H9 (cell line): ENCODE results near the gene YAE1. TPM values are rescaled to one million over a fixed set of nuclear protein-coding genes. Genes with fewer than 3 reads are reported as not detected.

ENCODE experiments used
- DNase-seq: peaks from one replicate; pipeline ENCODE4 v3.0.0-alpha.2; 2017
- H2AFZ ChIP-seq: one replicate; pipeline ENCODE4 v1.6.1; 2013; ENCODE audit warnings: mild to moderate bottlenecking, low read length, control low read depth, moderate library complexity
- H2AK5ac ChIP-seq: 2 replicates; pipeline ENCODE4 v1.6.1; 2013; ENCODE audit warnings: low read length, control low read depth, mixed read lengths; ENCODE audit not compliant: insufficient read length
- H2BK120ac ChIP-seq: one replicate; pipeline ENCODE4 v1.6.1; 2013; ENCODE audit warnings: low read depth, mild to moderate bottlenecking, low read length, control low read depth, inconsistent platforms; ENCODE audit not compliant: poor library complexity, severe bottlenecking
- H2BK12ac ChIP-seq: 2 replicates; pipeline ENCODE4 v1.6.1; 2013; ENCODE audit warnings: low read length, control low read depth, mixed read lengths, low read depth; ENCODE audit not compliant: insufficient read length
- H2BK15ac ChIP-seq: 2 replicates; pipeline ENCODE4 v1.6.1; 2013; ENCODE audit warnings: low read depth, low read length, control low read depth
- H2BK20ac ChIP-seq: one replicate; pipeline ENCODE4 v1.6.1; 2013; ENCODE audit warnings: low read depth, mild to moderate bottlenecking, low read length, control low read depth, inconsistent platforms; ENCODE audit not compliant: poor library complexity, severe bottlenecking
- H2BK5ac ChIP-seq: 2 replicates; pipeline ENCODE4 v1.6.1; 2013; ENCODE audit warnings: low read length, control low read depth, mixed read lengths; ENCODE audit not compliant: insufficient read length
- H3K14ac ChIP-seq: 2 replicates; pipeline ENCODE4 v1.6.1; 2013; ENCODE audit warnings: low read length, control low read depth; ENCODE audit not compliant: insufficient read depth
- H3K18ac ChIP-seq: 2 replicates; pipeline ENCODE4 v1.6.1; 2013; ENCODE audit warnings: low read depth, mild to moderate bottlenecking, mixed read lengths, low read length, control low read depth; ENCODE audit not compliant: insufficient read length
- H3K23ac ChIP-seq: 2 replicates; pipeline ENCODE4 v1.6.1; 2013; ENCODE audit warnings: low read length, control low read depth, mixed read lengths, low read depth; ENCODE audit not compliant: insufficient read length
- H3K23me2 ChIP-seq: 2 replicates; pipeline ENCODE4 v1.6.1; 2013; ENCODE audit warnings: low read depth, mild to moderate bottlenecking, mixed read lengths, low read length, control low read depth; ENCODE audit not compliant: insufficient read length, poor library complexity, severe bottlenecking
- H3K27ac ChIP-seq: 2 replicates; pipeline ENCODE4 v1.5.1; 2013; ENCODE audit warnings: low read length, control low read depth, mixed read lengths, low read depth; ENCODE audit not compliant: insufficient read length
- H3K27me3 ChIP-seq: 2 replicates; pipeline ENCODE4 v1.6.1; 2013; ENCODE audit warnings: low read length, control low read depth, inconsistent platforms; ENCODE audit not compliant: insufficient read depth
- H3K4ac ChIP-seq: 2 replicates; pipeline ENCODE4 v1.6.1; 2013; ENCODE audit warnings: low read depth, mild to moderate bottlenecking, control low read depth, inconsistent platforms, low read length, moderate library complexity
- H3K4me1 ChIP-seq: 2 replicates; pipeline ENCODE4 v1.6.1; 2013; ENCODE audit warnings: low read length, control low read depth, inconsistent platforms; ENCODE audit not compliant: insufficient read depth
- H3K4me2 ChIP-seq: 2 replicates; pipeline ENCODE4 v1.6.1; 2013; ENCODE audit warnings: low read length, control low read depth, mixed read lengths; ENCODE audit not compliant: insufficient read length, insufficient read depth
- H3K56ac ChIP-seq: 2 replicates; pipeline ENCODE4 v1.6.1; 2013; ENCODE audit warnings: low read depth, mild to moderate bottlenecking, mixed read lengths, low read length, control low read depth; ENCODE audit not compliant: insufficient read length
- H3K79me1 ChIP-seq: 2 replicates; pipeline ENCODE4 v1.6.1; 2013; ENCODE audit warnings: low read depth, mild to moderate bottlenecking, moderate library complexity, low read length, control low read depth, inconsistent platforms; ENCODE audit not compliant: insufficient read depth, poor library complexity, severe bottlenecking
- H3K79me2 ChIP-seq: 2 replicates; pipeline ENCODE4 v1.6.1; 2013; ENCODE audit warnings: low read length, control low read depth, inconsistent platforms; ENCODE audit not compliant: insufficient read depth
- H3K9ac ChIP-seq: 2 replicates; pipeline ENCODE4 v1.6.1; 2013; ENCODE audit warnings: low read length, control low read depth, mixed read lengths; ENCODE audit not compliant: insufficient read length; ENCODE audit errors: extremely low read depth
- H3K9me3 ChIP-seq: one replicate; pipeline ENCODE4 v1.6.1; 2013; ENCODE audit warnings: low read depth, low read length, inconsistent platforms; ENCODE audit not compliant: control insufficient read depth
- H3T11ph ChIP-seq: one replicate; pipeline ENCODE4 v1.6.1; 2013; ENCODE audit warnings: mild to moderate bottlenecking, low read length, control low read depth, inconsistent platforms
- H4K20me1 ChIP-seq: one replicate; pipeline ENCODE4 v1.6.1; 2013; ENCODE audit not compliant: control insufficient read depth, insufficient read length, insufficient read depth
- H4K5ac ChIP-seq: 2 replicates; pipeline ENCODE4 v1.6.1; 2013; ENCODE audit warnings: low read depth, mild to moderate bottlenecking, mixed read lengths, low read length, control low read depth; ENCODE audit not compliant: insufficient read length
- H4K8ac ChIP-seq: replicated peaks from 2 replicates; pipeline ENCODE4 v1.6.1; 2013; ENCODE audit warnings: low read length, control low read depth, mixed read lengths, low read depth; ENCODE audit not compliant: insufficient read length
- H4K91ac ChIP-seq: 2 replicates; pipeline ENCODE4 v1.6.1; 2013; ENCODE audit warnings: low read depth, mild to moderate bottlenecking, moderate library complexity, mixed read lengths, low read length, control low read depth; ENCODE audit not compliant: insufficient read length
- H3K27ac Mint-ChIP-seq, 3 experiments: 2 replicates in 2 of 3; 3 replicates in 1 of 3; pipeline ENCODE4 v1.8.0; 2020 to 2021; ENCODE audit warnings: mixed read lengths in 3 of 3, mild to moderate bottlenecking in 1 of 3, moderate library complexity in 1 of 3
- H3K27me3 Mint-ChIP-seq: 2 replicates; pipeline ENCODE4 v1.8.0; 2021; ENCODE audit warnings: low read depth, mild to moderate bottlenecking, moderate library complexity, mixed read lengths
- H3K36me3 Mint-ChIP-seq, 3 experiments: 2 replicates in 2 of 3; 3 replicates in 1 of 3; pipeline ENCODE4 v1.8.0; 2020 to 2021; ENCODE audit warnings: low read depth in 3 of 3, mixed read lengths in 3 of 3; ENCODE audit not compliant: insufficient read depth in 1 of 3
- H3K4me1 Mint-ChIP-seq, 2 experiments: 2 replicates each; pipeline ENCODE4 v1.8.0; 2020; ENCODE audit warnings: mixed read lengths in 2 of 2
- H3K4me3 Mint-ChIP-seq, 2 experiments: 2 replicates in 1 of 2; 3 replicates in 1 of 2; pipeline ENCODE4 v1.8.0; 2020 to 2021; ENCODE audit warnings: mild to moderate bottlenecking in 2 of 2, mixed read lengths in 2 of 2, moderate library complexity in 1 of 2
- H3K9me3 Mint-ChIP-seq, 2 experiments: 2 replicates in 1 of 2; 3 replicates in 1 of 2; pipeline ENCODE4 v1.8.0; 2020; ENCODE audit warnings: mild to moderate bottlenecking in 2 of 2, mixed read lengths in 2 of 2, moderate library complexity in 1 of 2
- WGBS: extraction: QIAGEN DNeasy Blood & Tissue Kit; methylation state at CpG from one replicate; pipeline ENCODE4 v1.1.7; 2013; ENCODE audit warnings: missing lambda C conversion rate, low lambda C conversion rate, mixed read lengths; ENCODE audit not compliant: insufficient read length; ENCODE audit errors: extremely low coverage; 5-methylcytosine and 5-hydroxymethylcytosine counted together
- total RNA-seq: library from RNA; stranded (reverse); gene quantifications from 2 replicates; pipeline ENCODE4 v1.2.1, GENCODE V29; 2021
- TF ChIP-seq, protein P1 (sequence below): fragments of 200-600 bp; sonication (generic); conservative IDR thresholded peaks from 3 replicates; pipeline ENCODE4 v1.8.0; 2021; ENCODE audit warnings: antibody characterized with exemption, mild to moderate bottlenecking

YAE1 gene
- total RNA-seq, 1 experiment from 2014 or later, result 28.8 TPM

DNA sequence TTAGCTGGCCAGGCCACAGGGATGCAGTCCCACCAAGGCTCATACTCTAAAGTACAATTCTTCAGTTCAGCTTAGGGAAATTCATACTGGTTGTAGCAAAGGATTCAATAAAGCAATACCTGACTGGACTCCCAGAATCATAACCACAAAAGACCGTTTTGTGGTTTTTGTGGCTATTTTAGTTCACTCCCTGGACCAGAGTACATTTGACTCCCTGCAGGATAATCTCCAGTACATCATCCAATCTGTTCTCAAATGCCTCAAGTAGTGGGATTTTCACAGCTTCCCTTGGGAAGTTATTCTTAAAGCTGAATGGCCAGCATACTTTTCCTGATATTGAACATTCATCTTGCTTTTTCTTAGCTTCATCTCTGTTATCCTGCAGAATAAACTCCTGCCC, 29.3 kb upstream of the YAE1 start:
- Histone ChIP-seq H4K91ac (no peak overlapping the region), H2BK15ac (no peak overlapping the region), H3K14ac (no peak overlapping the region), H3K79me1 (no peaks in the 10 kb centered on the region), H4K20me1 (no peaks in the 10 kb centered on the region), H2BK20ac (no peak overlapping the region), H3K4ac (no peak overlapping the region), H3K23me2 (no peaks in the 10 kb centered on the region), H2AFZ (no peak overlapping the region), H3T11ph (no peak overlapping the region), H4K5ac (no peak overlapping the region), H3K56ac (no peak overlapping the region), H3K27me3 (no peaks in the 10 kb centered on the region), H2AK5ac (no peak overlapping the region), H3K4me2 (no peak overlapping the region), H3K4me1 (peaks cover 3% of the 10 kb centered on the region; the same call in 1 of the 2 replicates), H3K27ac (no peak overlapping the region), H3K23ac (no peak overlapping the region), H2BK5ac (no peak overlapping the region), H2BK12ac (no peak overlapping the region), H3K9ac (no peak overlapping the region), H3K18ac (no peak overlapping the region), H4K8ac (no peak overlapping the region), H3K9me3 (no peaks in the 10 kb centered on the region), H2BK120ac (no peak overlapping the region), H3K79me2 (no peaks in the 10 kb centered on the region)
- Mint-ChIP-seq H3K27me3 (peaks cover 2% of the 10 kb centered on the region), H3K36me3 (no peaks in the 10 kb centered on the region), H3K4me3 (no peak overlapping the region), H3K4me1 (peaks cover 15 to 16% of the 10 kb centered on the region in 2 experiments), H3K27ac (no peak overlapping the region), H3K9me3 (no peaks in the 10 kb centered on the region)
- no peak for DNase-seq
- WGBS, result no CpG with 5 or more reads among the region's 1 CpG
- TF ChIP-seq, protein P1, sequence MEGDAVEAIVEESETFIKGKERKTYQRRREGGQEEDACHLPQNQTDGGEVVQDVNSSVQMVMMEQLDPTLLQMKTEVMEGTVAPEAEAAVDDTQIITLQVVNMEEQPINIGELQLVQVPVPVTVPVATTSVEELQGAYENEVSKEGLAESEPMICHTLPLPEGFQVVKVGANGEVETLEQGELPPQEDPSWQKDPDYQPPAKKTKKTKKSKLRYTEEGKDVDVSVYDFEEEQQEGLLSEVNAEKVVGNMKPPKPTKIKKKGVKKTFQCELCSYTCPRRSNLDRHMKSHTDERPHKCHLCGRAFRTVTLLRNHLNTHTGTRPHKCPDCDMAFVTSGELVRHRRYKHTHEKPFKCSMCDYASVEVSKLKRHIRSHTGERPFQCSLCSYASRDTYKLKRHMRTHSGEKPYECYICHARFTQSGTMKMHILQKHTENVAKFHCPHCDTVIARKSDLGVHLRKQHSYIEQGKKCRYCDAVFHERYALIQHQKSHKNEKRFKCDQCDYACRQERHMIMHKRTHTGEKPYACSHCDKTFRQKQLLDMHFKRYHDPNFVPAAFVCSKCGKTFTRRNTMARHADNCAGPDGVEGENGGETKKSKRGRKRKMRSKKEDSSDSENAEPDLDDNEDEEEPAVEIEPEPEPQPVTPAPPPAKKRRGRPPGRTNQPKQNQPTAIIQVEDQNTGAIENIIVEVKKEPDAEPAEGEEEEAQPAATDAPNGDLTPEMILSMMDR, result no peak
